ENCODE measurements around the gene MACROD2.

GRCh38 chr20:14518648-14519047 lies 523.3 kb downstream of the MACROD2 start:
- TF ChIP-seq CTCF (conservative IDR thresholded peaks at IDR 0.05; ENCODE audit: low read depth, low read length) (no peak), EZH2 (IDR thresholded peaks at IDR 0.05; ENCODE audit: borderline replicate concordance, low read depth, low read length, poor library complexity, severe bottlenecking) (no peak)
